Upper lobe of left lung (tissue), 4 donors: ENCODE data around the gene IBTK.
"Not testable (repeated sequence)": the region's sequence is repeated elsewhere in the genome, so short reads cannot be mapped to it uniquely, and the experiment has no call there.

ENCODE experiments used
- CTCF ChIP-seq, 6 experiments: fragments of 450-650 bp in 4 of 6; fragments of 200-600 bp in 2 of 6; sonication (generic) in 2 of 6; IDR thresholded peaks; one replicate each; pipeline ENCODE4 v1.5.1; 2016 to 2019; ENCODE audit warnings: antibody characterized with exemption in 6 of 6
- EP300 ChIP-seq, 4 donors: sonication (generic); formaldehyde crosslinking; IDR thresholded peaks; one replicate each; pipeline ENCODE4 v1.5.1; 2017; ENCODE audit warnings: antibody characterized with exemption in 4 of 4, control low read depth in 2 of 4
- POLR2A ChIP-seq, 4 donors: fragments of 450-650 bp; IDR thresholded peaks; one replicate each; pipeline ENCODE4 v1.5.1; 2016 to 2017; ENCODE audit warnings: antibody characterized with exemption in 4 of 4, mild to moderate bottlenecking in 2 of 4
- POLR2AphosphoS5 ChIP-seq, 2 donors: sonication (generic); formaldehyde crosslinking; IDR thresholded peaks; one replicate each; pipeline ENCODE4 v1.5.1; 2017; ENCODE audit warnings: antibody characterized with exemption in 2 of 2

- not testable (repeated sequence) for TF ChIP-seq CTCF, POLR2A, POLR2AphosphoS5, EP300 (IDR thresholded peaks at IDR 0.05)
Measured at GRCh38 chr6:82128973-82129372, 118.6 kb downstream of the IBTK start.
